GM23338 (cell line): ENCODE results near the gene TKFC. TPM values are rescaled to one million over a fixed set of nuclear protein-coding genes. Genes with fewer than 3 reads are reported as not detected.

Experiments
- ATAC-seq: fragments of 200-7000 bp; cut with Tn5 transposase; 3 replicates; pipeline ENCODE4 v1.9.1; 2020
- DNase-seq: peaks from one replicate; pipeline ENCODE4 v3.0.0-alpha.2; 2015; ENCODE audit warnings: low spot score
- H2AFZ ChIP-seq: fragments of 200-600 bp; sonication (generic); 2 replicates; pipeline ENCODE4 v1.8.0; 2016; ENCODE audit warnings: antibody characterized with exemption, mild to moderate bottlenecking, moderate library complexity
- H3F3A ChIP-seq: fragments of 200-600 bp; sonication (generic); replicated peaks from 2 replicates; pipeline ENCODE4 v1.8.0; 2017; ENCODE audit warnings: antibody characterized with exemption, mixed run types, low read depth
- H3K27ac ChIP-seq: fragments of 200-600 bp; sonication (generic); 2 replicates; pipeline ENCODE4 v1.6.1; 2016; ENCODE audit warnings: low read depth
- H3K27me3 ChIP-seq: fragments of 200-600 bp; sonication (generic); 2 replicates; pipeline ENCODE4 v1.8.0; 2016; ENCODE audit warnings: mild to moderate bottlenecking, mixed run types, moderate library complexity; ENCODE audit not compliant: insufficient read depth
- H3K36me3 ChIP-seq: fragments of 200-600 bp; sonication (generic); 2 replicates; pipeline ENCODE4 v1.8.0; 2016; ENCODE audit warnings: mild to moderate bottlenecking; ENCODE audit not compliant: insufficient read depth
- H3K4me1 ChIP-seq: fragments of 200-600 bp; sonication (generic); 2 replicates; pipeline ENCODE4 v1.8.0; 2016; ENCODE audit warnings: mild to moderate bottlenecking, moderate library complexity; ENCODE audit not compliant: insufficient read depth
- H3K4me2 ChIP-seq: fragments of 200-600 bp; sonication (generic); 2 replicates; pipeline ENCODE4 v1.7.1; 2017; ENCODE audit warnings: mixed run types
- H3K4me3 ChIP-seq: fragments of 200-600 bp; sonication (generic); 2 replicates; pipeline ENCODE4 v1.6.1; 2016; ENCODE audit warnings: mixed run types
- H3K79me2 ChIP-seq: fragments of 200-600 bp; sonication (generic); replicated peaks from 2 replicates; pipeline ENCODE4 v1.8.0; 2017; ENCODE audit warnings: mild to moderate bottlenecking; ENCODE audit not compliant: insufficient read depth
- H3K9me2 ChIP-seq: fragments of 200-600 bp; sonication (generic); 2 replicates; pipeline ENCODE4 v1.8.0; 2017; ENCODE audit not compliant: insufficient read depth
- H4K20me1 ChIP-seq: fragments of 200-600 bp; sonication (generic); replicated peaks from 2 replicates; pipeline ENCODE4 v1.8.0; 2017; ENCODE audit warnings: mild to moderate bottlenecking; ENCODE audit not compliant: insufficient read depth
- H3K27ac Mint-ChIP-seq: 2 replicates; pipeline ENCODE4 v1.8.0; 2020; ENCODE audit warnings: inconsistent platforms, mild to moderate bottlenecking, moderate library complexity, mixed read lengths
- H3K27me3 Mint-ChIP-seq: 3 replicates; pipeline ENCODE4 v1.8.0; 2022; ENCODE audit warnings: low read depth, mild to moderate bottlenecking, moderate library complexity, mixed read lengths, inconsistent platforms; ENCODE audit not compliant: insufficient read depth, poor library complexity
- H3K36me3 Mint-ChIP-seq: 3 replicates; pipeline ENCODE4 v1.8.0; 2021; ENCODE audit warnings: low read depth, mild to moderate bottlenecking, inconsistent platforms, moderate library complexity, mixed read lengths
- H3K4me1 Mint-ChIP-seq: 3 replicates; pipeline ENCODE4 v1.8.0; 2020; ENCODE audit warnings: mild to moderate bottlenecking, inconsistent platforms, mixed read lengths
- H3K4me3 Mint-ChIP-seq: 3 replicates; pipeline ENCODE4 v1.8.0; 2021; ENCODE audit warnings: moderate library complexity, mild to moderate bottlenecking, inconsistent platforms, mixed read lengths
- H3K9me3 Mint-ChIP-seq: 3 replicates; pipeline ENCODE4 v1.8.0; 2020; ENCODE audit warnings: moderate library complexity, mild to moderate bottlenecking, inconsistent platforms, mixed read lengths
- CREB1 ChIP-seq: fragments of 250-450 bp; sonication (Bioruptor Pico); IDR thresholded peaks from 2 replicates; pipeline ENCODE4 v1.5.0; 2020; ENCODE audit warnings: low read depth, mild to moderate bottlenecking, moderate library complexity
- CTCF ChIP-seq, 2 experiments: fragments of 200-600 bp in 1 of 2; sonication (generic) in 1 of 2; conservative IDR thresholded peaks; 2 replicates each; pipeline versions ENCODE4 v1.5.1 to v1.6.1; 2016 to 2017; ENCODE audit warnings: antibody characterized with exemption in 2 of 2, low read depth in 2 of 2, mild to moderate bottlenecking in 2 of 2, moderate library complexity in 1 of 2
- ETS1 ChIP-seq: IDR thresholded peaks from 2 replicates; pipeline ENCODE4 v1.6.1; 2016; ENCODE audit warnings: antibody characterized with exemption
- EZH2 ChIP-seq: fragments of 200-600 bp; sonication (generic); IDR thresholded peaks from one replicate; pipeline ENCODE4 v1.8.0; 2017; ENCODE audit warnings: antibody characterized with exemption, mild to moderate bottlenecking, low read depth; ENCODE audit not compliant: unreplicated experiment
- EZH2phosphoT487 ChIP-seq: fragments of 200-600 bp; sonication (generic); IDR thresholded peaks from one replicate; pipeline ENCODE4 v1.8.1; 2018; ENCODE audit warnings: antibody characterized with exemption; ENCODE audit not compliant: unreplicated experiment
- JUNB ChIP-seq: IDR thresholded peaks from one replicate; pipeline ENCODE4 v1.6.1; 2016; ENCODE audit warnings: antibody characterized with exemption; ENCODE audit not compliant: unreplicated experiment
- NANOG ChIP-seq: IDR thresholded peaks from 2 replicates; pipeline ENCODE4 v1.6.1; 2016; ENCODE audit warnings: antibody characterized with exemption, borderline replicate concordance
- POLR2AphosphoS5 ChIP-seq: IDR thresholded peaks from 2 replicates; pipeline ENCODE4 v1.6.1; 2016; ENCODE audit warnings: antibody characterized with exemption, low read depth
- REST ChIP-seq: IDR thresholded peaks from one replicate; pipeline ENCODE4 v1.6.1; 2018; ENCODE audit warnings: antibody characterized with exemption; ENCODE audit not compliant: unreplicated experiment
- STAT1 ChIP-seq: IDR thresholded peaks from one replicate; pipeline ENCODE4 v1.6.1; 2016; ENCODE audit warnings: antibody characterized with exemption; ENCODE audit not compliant: unreplicated experiment
- ZNF114 ChIP-seq: fragments of 250-450 bp; sonication (Bioruptor Pico); IDR thresholded peaks from 2 replicates; pipeline ENCODE4 v1.5.0; 2020; ENCODE audit warnings: mild to moderate bottlenecking, moderate library complexity
- ZNF331 ChIP-seq: fragments of 250-450 bp; sonication (Bioruptor Pico); IDR thresholded peaks from 2 replicates; pipeline ENCODE4 v1.5.0; 2020; ENCODE audit warnings: low read depth, mild to moderate bottlenecking, moderate library complexity
- ZNF462 ChIP-seq: fragments of 250-450 bp; sonication (Bioruptor Pico); IDR thresholded peaks from 2 replicates; pipeline ENCODE4 v1.5.0; 2020; ENCODE audit warnings: mild to moderate bottlenecking, moderate library complexity
- polyA plus RNA-seq: library from polyadenylated mRNA; unstranded; fragments of >200 nt; fragmentation: Nextera tagmentation; extraction: Ambion mirVana; gene quantifications from 2 replicates; pipeline ENCODE4 v1.2.1, GENCODE V29; 2016
- total RNA-seq: library from RNA; depleted of rRNA; stranded (reverse); fragments of >200 nt; shearing (Covaris generic); gene quantifications from 2 replicates; pipeline ENCODE4 v1.2.3, GENCODE V29; 2014

TKFC gene
- total and polyA plus RNA-seq, 2 experiments from 2014 or later, result 21.7 to 46.9 TPM

- no peaks in the 10 kb centered on the region for H3K27me3 ChIP-seq
- no peaks in the 10 kb centered on the region for H4K20me1 ChIP-seq
- H3K79me2 ChIP-seq, result no peaks in the 10 kb centered on the region
- H3K4me1 ChIP-seq, result no peaks in the 10 kb centered on the region
- H3K9me2 ChIP-seq, result no peaks in the 10 kb centered on the region
- Mint-ChIP-seq H3K36me3 (peaks cover 20% of the 10 kb centered on the region), H3K27me3 (peaks cover 6% of the 10 kb centered on the region), H3K4me1 (peaks cover 2% of the 10 kb centered on the region; the same call in 2 of the 3 replicates), H3K4me3 (no peak overlapping the region), H3K9me3 (no peaks in the 10 kb centered on the region), H3K27ac (no peak overlapping the region)
- ATAC-seq, result no peak
- H3K27ac ChIP-seq, result no peak overlapping the region
- H2AFZ ChIP-seq, result no peak overlapping the region
- no peaks in the 10 kb centered on the region for H3F3A ChIP-seq
- no peak for DNase-seq
- no peak overlapping the region for H3K4me3 ChIP-seq
- H3K36me3 ChIP-seq, result no peaks in the 10 kb centered on the region
- no peak overlapping the region for H3K4me2 ChIP-seq
- TF ChIP-seq JUNB (no peak), NANOG (no peak), POLR2AphosphoS5 (no peak), ZNF114 (no peak), REST (no peak), STAT1 (no peak), CREB1 (CRISPR knock-in tag) (no peak), ZNF462 (CRISPR knock-in tag) (no peak), EZH2phosphoT487 (no peak), CTCF (conservative IDR thresholded peaks at IDR 0.05; ENCODE audit: low read depth in 2 of 2) (no peak), ZNF331 (no peak), ETS1 (no peak), EZH2 (no peak)
Observed at GRCh38 chr11:61349916-61350315, 16.9 kb downstream of the TKFC start.
